ENCODE data around the gene LRRC15. TPM values are rescaled to one million over a fixed set of nuclear protein-coding genes. Genes with fewer than 3 reads are reported as not detected.

Gene LRRC15
- polyA plus RNA-seq, 3 donors, result not detected

DNA sequence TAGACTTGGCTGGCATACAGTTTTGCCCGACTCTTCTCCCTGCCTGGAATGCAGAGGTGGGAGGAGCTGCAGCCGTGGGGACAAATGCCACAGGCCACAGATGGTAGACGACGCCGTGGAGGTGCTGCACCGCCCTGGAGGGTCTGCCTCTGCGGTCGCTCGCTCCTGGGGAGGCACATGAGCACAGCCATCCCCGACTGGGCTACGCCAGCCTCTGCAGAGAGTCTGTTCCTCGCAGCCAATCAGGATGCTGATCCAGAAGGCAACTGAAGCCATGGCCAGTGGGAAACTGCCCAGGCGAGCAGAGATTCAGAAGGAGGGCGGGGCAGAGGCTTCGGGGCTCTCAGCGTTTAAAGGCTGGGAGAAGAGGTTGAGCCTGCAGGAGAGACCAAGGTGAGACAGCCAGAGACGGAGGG, 11.9 kb upstream of the LRRC15 start:
- Mint-ChIP-seq H3K4me1 (no peaks in the 10 kb centered on the region), H3K27ac (no peak overlapping the region), H3K36me3 (no peaks in the 10 kb centered on the region), H3K27me3 (ENCODE audit: low read depth in 3 of 3) (peaks cover 14 to 29% (median 20%) of the 10 kb centered on the region in 3 donors), H3K4me3 (no peak overlapping the region), H3K9me3 (no peaks in the 10 kb centered on the region)
- H3K4me1 ChIP-seq (ENCODE audit: control insufficient read depth in 1 of 2, insufficient read depth in 2 of 2, low read length in 2 of 2), result no peaks in the 10 kb centered on the region
- intact Hi-C loops (cut with micrococcal nuclease), result no loop called here
- H3K9me3 ChIP-seq (replicated peaks in 1 of 2; ENCODE audit: control insufficient read depth in 1 of 2, insufficient read depth in 1 of 2, low read length in 2 of 2), result no peaks in the 10 kb centered on the region
- TF ChIP-seq, protein P1, sequence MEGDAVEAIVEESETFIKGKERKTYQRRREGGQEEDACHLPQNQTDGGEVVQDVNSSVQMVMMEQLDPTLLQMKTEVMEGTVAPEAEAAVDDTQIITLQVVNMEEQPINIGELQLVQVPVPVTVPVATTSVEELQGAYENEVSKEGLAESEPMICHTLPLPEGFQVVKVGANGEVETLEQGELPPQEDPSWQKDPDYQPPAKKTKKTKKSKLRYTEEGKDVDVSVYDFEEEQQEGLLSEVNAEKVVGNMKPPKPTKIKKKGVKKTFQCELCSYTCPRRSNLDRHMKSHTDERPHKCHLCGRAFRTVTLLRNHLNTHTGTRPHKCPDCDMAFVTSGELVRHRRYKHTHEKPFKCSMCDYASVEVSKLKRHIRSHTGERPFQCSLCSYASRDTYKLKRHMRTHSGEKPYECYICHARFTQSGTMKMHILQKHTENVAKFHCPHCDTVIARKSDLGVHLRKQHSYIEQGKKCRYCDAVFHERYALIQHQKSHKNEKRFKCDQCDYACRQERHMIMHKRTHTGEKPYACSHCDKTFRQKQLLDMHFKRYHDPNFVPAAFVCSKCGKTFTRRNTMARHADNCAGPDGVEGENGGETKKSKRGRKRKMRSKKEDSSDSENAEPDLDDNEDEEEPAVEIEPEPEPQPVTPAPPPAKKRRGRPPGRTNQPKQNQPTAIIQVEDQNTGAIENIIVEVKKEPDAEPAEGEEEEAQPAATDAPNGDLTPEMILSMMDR (IDR thresholded peaks at IDR 0.05), result no peak
- no peaks in the 10 kb centered on the region for H4K20me1 ChIP-seq (ENCODE audit: insufficient read depth, low read length)
- WGBS (ENCODE audit: insufficient coverage), result 82% methylated on average over 17 of the region's 17 CpGs
- H3K27me3 ChIP-seq (ENCODE audit: control insufficient read depth in 2 of 2, insufficient read depth in 2 of 2, low read length in 2 of 2), result no peaks in the 10 kb centered on the region
- H3K79me2 ChIP-seq (ENCODE audit: insufficient read depth, low read length), result no peaks in the 10 kb centered on the region
- H3K36me3 ChIP-seq (replicated peaks in 1 of 2; ENCODE audit: control insufficient read depth in 1 of 2, insufficient read depth in 2 of 2, low read length in 2 of 2), result no peaks in the 10 kb centered on the region
- no peak overlapping the region for H3K27ac ChIP-seq (ENCODE audit: low read depth in 1 of 2, low read length in 2 of 2)
- DNase-seq, result no peak
- H3K9ac ChIP-seq (ENCODE audit: insufficient read depth, low read length, poor library complexity, severe bottlenecking), result no peak overlapping the region
- no peak overlapping the region for H3K4me3 ChIP-seq (replicated peaks in 1 of 3; ENCODE audit: low read depth in 2 of 3, low read length in 3 of 3)
- no peak overlapping the region for H2AFZ ChIP-seq (ENCODE audit: insufficient read depth, low read depth, low read length, poor library complexity, severe bottlenecking)
- H3K4me2 ChIP-seq (replicated peaks; ENCODE audit: extremely low read depth, low read length, poor library complexity, severe bottlenecking), result no peak overlapping the region

- no peaks in the 10 kb centered on the region for H3K9me3 Mint-ChIP-seq
- peaks cover 0 to 2% of the 10 kb centered on the region in 2 donors for H3K27me3 ChIP-seq (ENCODE audit: control insufficient read depth in 2 of 2, insufficient read depth in 2 of 2, low read length in 2 of 2)
- H3K27me3 Mint-ChIP-seq (ENCODE audit: low read depth in 3 of 3), result peaks cover 20 to 31% (median 24%) of the 10 kb centered on the region in 3 donors
- H3K4me3 Mint-ChIP-seq, result no peak overlapping the region
- H3K4me3 ChIP-seq (replicated peaks in 1 of 3; ENCODE audit: low read depth in 2 of 3, low read length in 3 of 3), result no peak overlapping the region
- 96% methylated on average over 5 of the region's 7 CpGs for whole genome bisulfite sequencing (ENCODE audit: insufficient coverage)
- no peaks in the 10 kb centered on the region for H3K36me3 ChIP-seq (replicated peaks in 1 of 2; ENCODE audit: control insufficient read depth in 1 of 2, insufficient read depth in 2 of 2, low read length in 2 of 2)
- DNase-seq, result no peak
- no peak overlapping the region for H2AFZ ChIP-seq (ENCODE audit: insufficient read depth, low read depth, low read length, poor library complexity, severe bottlenecking)
- TF ChIP-seq, protein P1 (IDR thresholded peaks at IDR 0.05), result no peak
- H3K79me2 ChIP-seq (ENCODE audit: insufficient read depth, low read length), result no peaks in the 10 kb centered on the region
- intact Hi-C loops (cut with micrococcal nuclease), result no loop called here
- H3K36me3 Mint-ChIP-seq, result no peaks in the 10 kb centered on the region
- H3K27ac ChIP-seq (ENCODE audit: low read depth in 1 of 2, low read length in 2 of 2), result no peak overlapping the region
- no peaks in the 10 kb centered on the region for H3K4me1 Mint-ChIP-seq
- H4K20me1 ChIP-seq (ENCODE audit: insufficient read depth, low read length), result no peaks in the 10 kb centered on the region
- no peaks in the 10 kb centered on the region for H3K9me3 ChIP-seq (replicated peaks in 1 of 2; ENCODE audit: control insufficient read depth in 1 of 2, insufficient read depth in 1 of 2, low read length in 2 of 2)
- H3K9ac ChIP-seq (ENCODE audit: insufficient read depth, low read length, poor library complexity, severe bottlenecking), result no peak overlapping the region
- H3K27ac Mint-ChIP-seq, result no peak overlapping the region
- no peak overlapping the region for H3K4me2 ChIP-seq (replicated peaks; ENCODE audit: extremely low read depth, low read length, poor library complexity, severe bottlenecking)
- H3K4me1 ChIP-seq (ENCODE audit: control insufficient read depth in 1 of 2, insufficient read depth in 2 of 2, low read length in 2 of 2), result no peaks in the 10 kb centered on the region
Measured at GRCh38 chr3:194380326-194380725, 10.8 kb upstream of the LRRC15 start.

Data from CD14-positive monocyte (primary cell).